ENCODE data around the gene PTOV1.

The PTOV1 gene

DNA sequence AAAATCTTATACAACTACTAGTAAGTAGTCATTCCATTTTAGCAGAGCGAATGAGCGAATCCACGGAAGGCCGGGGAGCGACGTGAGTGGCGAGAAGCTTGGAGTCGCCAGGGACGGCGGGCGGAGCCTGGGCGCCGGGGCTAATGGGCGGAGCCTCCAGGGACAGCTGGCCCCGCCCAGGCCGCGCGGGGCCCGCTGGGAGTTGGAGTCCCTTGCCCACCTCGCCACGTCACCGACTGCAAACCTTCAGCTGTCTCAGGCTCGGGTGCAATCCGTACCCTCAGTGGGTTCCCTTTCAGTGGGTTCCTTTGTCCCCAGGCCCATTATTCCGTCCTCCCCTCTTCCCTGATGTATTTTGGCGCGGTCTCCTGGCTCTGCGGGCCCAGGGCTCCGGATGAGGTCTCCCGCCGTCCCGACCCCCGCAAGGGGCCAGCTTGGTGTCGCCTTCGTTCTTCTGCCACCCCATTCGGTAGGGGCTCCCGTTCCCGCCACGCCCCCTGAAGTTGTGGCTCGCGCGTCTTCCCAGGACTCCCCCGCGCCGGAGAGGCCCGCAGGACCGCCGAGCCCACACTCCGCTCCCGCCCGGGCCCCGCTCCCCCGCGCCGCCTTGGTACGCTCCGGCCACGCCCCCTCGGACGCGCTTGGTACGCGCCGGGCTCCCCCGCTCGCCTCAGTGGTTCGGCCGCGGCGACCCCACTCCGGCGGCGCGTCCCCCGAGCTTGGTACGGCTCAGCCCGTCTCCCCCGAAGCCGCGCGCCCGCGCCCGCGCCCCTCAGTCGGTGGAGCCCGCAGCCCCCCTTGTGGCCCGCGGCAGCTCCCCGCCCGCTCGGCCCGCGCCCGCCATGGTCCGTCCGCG lies at the start of gene PTOV1:
Gene PTOV1, plus strand, starts transcription at position 673 of the 856 bp plus-strand sequence.
- Histone ChIP-seq H3K9me3 (ENCODE audit: control insufficient read depth in 5 of 5, low read length in 5 of 5) (peaks cover 0 to 7% (median 3%) of the 10 kb centered on the region in 5 donors), H3K36me3 (ENCODE audit: control insufficient read depth in 5 of 5, insufficient read depth in 5 of 5, low read length in 5 of 5) (peaks cover 0 to 18% (median 12%) of the 10 kb centered on the region in 5 donors), H3K27me3 (ENCODE audit: control insufficient read depth in 5 of 5, insufficient read depth in 4 of 5, low read length in 5 of 5) (no peaks in the 10 kb centered on the region), H3K4me3 (ENCODE audit: low read depth in 1 of 5, low read length in 5 of 5) (peak within 1 kb of the TSS; percentile 73 to 95 (median 84)), H3K9ac (ENCODE audit: low read length in 5 of 5) (peak within 1 kb of the TSS; percentile 68 to 99 (median 91)), H3K27ac (ENCODE audit: low read depth, low read length) (peak within 1 kb of the TSS; percentile 98), H3K4me1 (ENCODE audit: control insufficient read depth in 5 of 5, insufficient read depth in 5 of 5, low read length in 5 of 5) (peaks cover 6 to 38% (median 27%) of the 10 kb centered on the region in 5 donors)

DNA sequence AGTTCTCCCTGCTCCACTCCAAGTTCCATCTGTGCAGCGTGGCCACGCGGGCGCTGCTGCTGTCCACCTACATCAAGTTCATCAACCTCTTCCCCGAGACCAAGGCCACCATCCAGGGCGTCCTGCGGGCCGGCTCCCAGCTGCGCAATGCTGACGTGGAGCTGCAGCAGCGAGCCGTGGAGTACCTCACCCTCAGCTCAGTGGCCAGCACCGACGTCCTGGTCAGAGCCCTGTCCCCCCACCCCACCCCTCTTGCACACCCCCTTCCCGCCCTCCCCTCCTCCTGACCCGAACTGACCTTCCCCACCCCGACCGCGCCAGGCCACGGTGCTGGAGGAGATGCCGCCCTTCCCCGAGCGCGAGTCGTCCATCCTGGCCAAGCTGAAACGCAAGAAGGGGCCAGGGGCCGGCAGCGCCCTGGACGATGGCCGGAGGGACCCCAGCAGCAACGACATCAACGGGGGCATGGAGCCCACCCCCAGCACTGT lies 49.5 kb upstream of the PTOV1 start:
- Histone ChIP-seq H3K4me1 (ENCODE audit: control insufficient read depth in 5 of 5, insufficient read depth in 5 of 5, low read length in 5 of 5) (peaks cover 0 to 19% (median 10%) of the 10 kb centered on the region in 5 donors), H3K27me3 (ENCODE audit: control insufficient read depth in 5 of 5, insufficient read depth in 4 of 5, low read length in 5 of 5) (no peaks in the 10 kb centered on the region), H3K9ac (ENCODE audit: low read length in 5 of 5) (no peak overlapping the region), H3K27ac (ENCODE audit: low read depth, low read length) (no peak overlapping the region), H3K4me3 (ENCODE audit: low read depth in 1 of 5, low read length in 5 of 5) (peak overlapping the region in 4 of 5 donors; percentile 54 to 66 (median 60)), H3K36me3 (ENCODE audit: control insufficient read depth in 5 of 5, insufficient read depth in 5 of 5, low read length in 5 of 5) (peaks cover 0 to 91% (median 75%) of the 10 kb centered on the region in 5 donors), H3K9me3 (ENCODE audit: control insufficient read depth in 5 of 5, low read length in 5 of 5) (no peaks in the 10 kb centered on the region)

DNA sequence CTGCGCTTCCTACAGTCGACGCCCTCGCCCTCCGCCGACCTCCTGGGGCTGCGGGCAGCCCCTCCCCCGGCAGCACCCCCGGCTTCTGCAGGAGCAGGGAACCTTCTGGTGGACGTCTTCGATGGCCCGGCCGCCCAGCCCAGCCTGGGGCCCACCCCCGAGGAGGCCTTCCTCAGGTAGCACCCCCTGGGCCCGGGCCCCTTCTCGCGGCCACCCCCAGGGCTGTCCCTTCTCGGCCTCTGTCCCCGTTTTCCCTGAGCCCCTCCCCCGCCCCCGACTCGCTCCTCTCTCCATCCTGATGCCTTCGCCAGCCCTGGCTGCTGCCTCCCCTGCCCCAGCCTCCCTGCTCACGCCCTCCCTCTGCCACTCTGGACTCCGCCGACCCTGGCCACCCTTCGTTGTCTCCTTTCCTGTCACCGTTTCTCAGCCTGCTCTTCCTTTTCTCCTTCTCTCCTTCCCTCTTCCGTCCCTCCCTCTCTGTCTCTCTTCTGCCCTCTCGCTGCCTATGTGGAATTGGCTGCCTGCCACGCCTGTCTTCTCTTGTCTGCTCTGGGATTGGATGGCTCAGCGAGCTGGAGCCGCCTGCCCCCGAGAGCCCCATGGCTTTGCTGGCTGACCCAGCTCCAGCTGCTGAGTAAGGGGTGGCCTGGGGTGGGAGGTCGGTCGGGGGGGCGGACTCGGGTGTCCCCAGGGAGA lies 48.8 kb upstream of the PTOV1 start:
- H3K9me3 ChIP-seq (ENCODE audit: control insufficient read depth in 5 of 5, low read length in 5 of 5), result no peaks in the 10 kb centered on the region
- no peak overlapping the region for H3K9ac ChIP-seq (ENCODE audit: low read length in 5 of 5)
- peaks cover 0 to 89% (median 70%) of the 10 kb centered on the region in 5 donors for H3K36me3 ChIP-seq (ENCODE audit: control insufficient read depth in 5 of 5, insufficient read depth in 5 of 5, low read length in 5 of 5)
- H3K27ac ChIP-seq (ENCODE audit: low read depth, low read length), result no peak overlapping the region
- H3K4me3 ChIP-seq (ENCODE audit: low read depth in 1 of 5, low read length in 5 of 5), result peak overlapping the region in 4 of 5 donors; percentile 54 to 66 (median 60)
- H3K4me1 ChIP-seq (ENCODE audit: control insufficient read depth in 5 of 5, insufficient read depth in 5 of 5, low read length in 5 of 5), result peaks cover 0 to 19% (median 10%) of the 10 kb centered on the region in 5 donors
- H3K27me3 ChIP-seq (ENCODE audit: control insufficient read depth in 5 of 5, insufficient read depth in 4 of 5, low read length in 5 of 5), result no peaks in the 10 kb centered on the region

DNA sequence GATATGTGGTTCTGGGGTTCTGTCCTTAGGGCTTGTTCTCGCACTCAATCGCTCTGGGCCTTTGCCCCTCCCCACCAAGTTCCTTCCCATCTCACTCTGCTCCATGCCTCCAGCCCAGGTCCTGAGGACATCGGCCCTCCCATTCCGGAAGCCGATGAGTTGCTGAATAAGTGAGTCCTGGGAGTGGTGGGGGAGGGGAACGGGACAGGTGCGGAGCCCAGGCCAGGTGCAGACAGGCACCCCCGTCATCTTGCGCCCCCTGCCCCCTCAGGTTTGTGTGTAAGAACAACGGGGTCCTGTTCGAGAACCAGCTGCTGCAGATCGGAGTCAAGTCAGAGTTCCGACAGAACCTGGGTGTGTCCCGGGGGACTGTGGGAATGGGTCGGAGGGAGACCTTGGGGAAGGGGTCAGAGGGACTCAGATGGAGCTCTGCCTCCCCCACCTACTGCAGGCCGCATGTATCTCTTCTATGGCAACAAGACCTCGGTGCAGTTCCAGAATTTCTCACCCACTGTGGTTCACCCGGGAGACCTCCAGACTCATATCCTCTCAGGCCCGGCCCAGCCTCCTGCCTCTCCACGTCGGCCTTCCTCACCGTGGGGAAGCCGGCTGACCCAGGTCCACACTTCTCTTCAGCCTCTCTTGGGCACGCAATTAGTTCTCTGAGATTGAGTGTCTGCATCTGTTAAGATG lies 48.0 kb upstream of the PTOV1 start:
- Histone ChIP-seq H3K27ac (ENCODE audit: low read depth, low read length) (no peak overlapping the region), H3K4me3 (ENCODE audit: low read depth in 1 of 5, low read length in 5 of 5) (peak overlapping the region in 2 of 5 donors; percentile 42 to 55), H3K9ac (ENCODE audit: low read length in 5 of 5) (no peak overlapping the region), H3K4me1 (ENCODE audit: control insufficient read depth in 5 of 5, insufficient read depth in 5 of 5, low read length in 5 of 5) (peaks cover 0 to 27% (median 12%) of the 10 kb centered on the region in 5 donors), H3K9me3 (ENCODE audit: control insufficient read depth in 5 of 5, low read length in 5 of 5) (no peaks in the 10 kb centered on the region), H3K36me3 (ENCODE audit: control insufficient read depth in 5 of 5, insufficient read depth in 5 of 5, low read length in 5 of 5) (peaks cover 0 to 91% (median 69%) of the 10 kb centered on the region in 5 donors), H3K27me3 (ENCODE audit: control insufficient read depth in 5 of 5, insufficient read depth in 4 of 5, low read length in 5 of 5) (no peaks in the 10 kb centered on the region)

DNA sequence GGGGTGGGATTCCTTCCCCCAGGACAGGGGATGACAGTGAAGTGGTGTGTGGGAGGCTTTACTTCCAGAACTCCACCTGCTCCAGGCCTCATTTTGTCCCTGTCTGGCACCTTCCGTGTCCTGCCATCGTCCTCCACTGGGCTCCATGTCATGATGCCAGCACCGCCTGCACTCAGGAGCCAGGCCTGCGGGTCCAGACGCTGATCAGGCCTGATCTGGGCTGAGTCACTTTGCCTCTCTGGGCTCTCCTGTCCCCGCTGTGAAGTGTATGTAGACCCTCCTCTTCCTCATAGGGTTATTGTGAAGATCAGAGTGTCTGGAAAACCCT lies 47.5 kb upstream of the PTOV1 start:
- peaks cover 0 to 88% (median 64%) of the 10 kb centered on the region in 5 donors for H3K36me3 ChIP-seq (ENCODE audit: control insufficient read depth in 5 of 5, insufficient read depth in 5 of 5, low read length in 5 of 5)
- no peaks in the 10 kb centered on the region for H3K9me3 ChIP-seq (ENCODE audit: control insufficient read depth in 5 of 5, low read length in 5 of 5)
- no peak overlapping the region for H3K9ac ChIP-seq (ENCODE audit: low read length in 5 of 5)
- no peak overlapping the region for H3K27ac ChIP-seq (ENCODE audit: low read depth, low read length)
- peaks cover 0 to 32% (median 17%) of the 10 kb centered on the region in 5 donors for H3K4me1 ChIP-seq (ENCODE audit: control insufficient read depth in 5 of 5, insufficient read depth in 5 of 5, low read length in 5 of 5)
- no peak overlapping the region for H3K4me3 ChIP-seq (ENCODE audit: low read depth in 1 of 5, low read length in 5 of 5)
- H3K27me3 ChIP-seq (ENCODE audit: control insufficient read depth in 5 of 5, insufficient read depth in 4 of 5, low read length in 5 of 5), result no peaks in the 10 kb centered on the region

DNA sequence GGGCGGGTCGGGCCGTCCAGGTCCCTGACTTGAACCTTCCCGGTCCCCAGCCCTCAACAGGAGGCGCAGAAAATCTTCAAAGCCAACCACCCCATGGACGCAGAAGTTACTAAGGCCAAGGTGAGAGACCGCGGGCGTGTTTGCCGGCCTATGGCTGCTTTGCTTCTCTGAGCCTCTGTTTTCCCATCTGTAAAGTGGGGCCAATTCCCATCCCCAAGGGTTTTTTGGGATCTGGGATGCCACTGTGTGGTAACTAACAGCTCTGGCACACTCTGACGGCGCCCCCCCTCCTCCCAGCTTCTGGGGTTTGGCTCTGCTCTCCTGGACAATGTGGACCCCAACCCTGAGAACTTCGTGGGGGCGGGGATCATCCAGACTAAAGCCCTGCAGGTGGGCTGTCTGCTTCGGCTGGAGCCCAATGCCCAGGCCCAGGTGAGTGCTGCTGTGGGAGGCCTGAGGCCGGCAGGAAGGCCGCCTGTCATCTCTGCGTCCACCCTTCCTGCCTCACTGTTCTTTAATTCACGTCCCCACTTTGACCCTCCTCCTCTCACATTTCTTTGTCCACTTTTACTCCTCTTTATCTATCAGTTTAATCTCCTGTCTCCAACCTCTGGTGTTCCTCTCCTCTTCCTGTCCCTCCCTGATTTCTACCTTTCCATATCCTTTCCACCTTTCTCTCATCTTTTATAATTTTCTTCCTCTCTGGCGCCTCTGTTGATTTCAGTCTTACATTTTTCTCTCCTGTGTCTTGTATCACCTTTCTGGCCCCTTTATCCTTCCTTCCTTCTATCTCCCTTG lies 44.9 kb upstream of the PTOV1 start:
- Histone ChIP-seq H3K9me3 (ENCODE audit: control insufficient read depth in 5 of 5, low read length in 5 of 5) (no peaks in the 10 kb centered on the region), H3K27me3 (ENCODE audit: control insufficient read depth in 5 of 5, insufficient read depth in 4 of 5, low read length in 5 of 5) (no peaks in the 10 kb centered on the region), H3K9ac (ENCODE audit: low read length in 5 of 5) (no peak overlapping the region), H3K4me1 (ENCODE audit: control insufficient read depth in 5 of 5, insufficient read depth in 5 of 5, low read length in 5 of 5) (peaks cover 6 to 48% (median 31%) of the 10 kb centered on the region in 5 donors), H3K4me3 (ENCODE audit: low read depth in 1 of 5, low read length in 5 of 5) (no peak overlapping the region), H3K27ac (ENCODE audit: low read depth, low read length) (no peak overlapping the region), H3K36me3 (ENCODE audit: control insufficient read depth in 5 of 5, insufficient read depth in 5 of 5, low read length in 5 of 5) (peaks cover 0 to 63% (median 39%) of the 10 kb centered on the region in 5 donors)

DNA sequence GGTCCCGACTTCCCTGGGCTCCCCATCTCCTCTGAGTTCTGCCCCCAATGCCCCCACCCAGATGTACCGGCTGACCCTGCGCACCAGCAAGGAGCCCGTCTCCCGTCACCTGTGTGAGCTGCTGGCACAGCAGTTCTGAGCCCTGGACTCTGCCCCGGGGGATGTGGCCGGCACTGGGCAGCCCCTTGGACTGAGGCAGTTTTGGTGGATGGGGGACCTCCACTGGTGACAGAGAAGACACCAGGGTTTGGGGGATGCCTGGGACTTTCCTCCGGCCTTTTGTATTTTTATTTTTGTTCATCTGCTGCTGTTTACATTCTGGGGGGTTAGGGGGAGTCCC lies 44.4 kb upstream of the PTOV1 start:
- peaks cover 6 to 44% (median 31%) of the 10 kb centered on the region in 5 donors for H3K4me1 ChIP-seq (ENCODE audit: control insufficient read depth in 5 of 5, insufficient read depth in 5 of 5, low read length in 5 of 5)
- no peaks in the 10 kb centered on the region for H3K9me3 ChIP-seq (ENCODE audit: control insufficient read depth in 5 of 5, low read length in 5 of 5)
- peaks cover 0 to 59% (median 35%) of the 10 kb centered on the region in 5 donors for H3K36me3 ChIP-seq (ENCODE audit: control insufficient read depth in 5 of 5, insufficient read depth in 5 of 5, low read length in 5 of 5)
- H3K4me3 ChIP-seq (ENCODE audit: low read depth in 1 of 5, low read length in 5 of 5), result no peak overlapping the region
- no peak overlapping the region for H3K9ac ChIP-seq (ENCODE audit: low read length in 5 of 5)
- no peaks in the 10 kb centered on the region for H3K27me3 ChIP-seq (ENCODE audit: control insufficient read depth in 5 of 5, insufficient read depth in 4 of 5, low read length in 5 of 5)
- no peak overlapping the region for H3K27ac ChIP-seq (ENCODE audit: low read depth, low read length)

DNA sequence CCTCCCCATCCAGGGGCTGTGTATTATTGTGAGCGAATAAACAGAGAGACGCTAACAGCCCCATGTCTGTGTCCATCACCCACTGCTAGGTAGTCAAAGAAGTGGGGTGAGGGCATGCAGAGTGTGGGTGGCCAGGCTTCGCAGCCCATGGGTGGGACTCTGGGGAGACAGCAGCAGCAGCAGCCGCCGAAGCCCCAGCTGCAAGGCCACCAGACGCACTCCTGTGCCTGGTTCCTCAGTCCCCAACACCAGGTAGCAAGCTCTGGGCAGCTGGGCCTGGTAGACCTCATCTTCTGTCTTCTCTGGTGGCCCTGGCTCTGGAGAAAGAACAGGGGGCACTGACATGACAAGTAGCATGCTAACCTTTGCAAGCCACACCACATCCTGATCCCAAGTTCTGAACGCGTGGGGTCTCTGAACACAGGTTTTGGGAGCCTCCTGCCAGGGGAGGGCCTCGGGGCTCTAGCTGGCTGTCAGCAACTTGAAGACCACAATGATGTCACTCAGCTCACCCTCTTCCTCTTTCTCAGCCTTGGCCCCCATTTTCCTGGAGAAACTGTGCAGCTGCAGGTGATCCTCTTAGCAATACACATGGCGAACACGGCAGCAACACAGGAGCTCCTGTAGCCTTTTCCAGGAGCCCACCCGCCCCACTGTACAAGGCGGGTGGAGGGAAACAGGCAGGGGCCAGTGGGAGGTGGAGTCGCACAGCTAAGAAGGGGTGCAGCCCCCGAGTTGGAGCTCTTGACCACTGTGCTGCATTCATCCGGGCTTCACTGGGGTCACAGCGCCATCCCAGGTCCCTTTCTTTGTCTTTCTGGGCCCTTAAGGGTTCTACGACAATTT lies 43.7 kb upstream of the PTOV1 start:
- Histone ChIP-seq H3K9ac (ENCODE audit: low read length in 5 of 5) (no peak overlapping the region), H3K27ac (ENCODE audit: low read depth, low read length) (no peak overlapping the region), H3K4me3 (ENCODE audit: low read depth in 1 of 5, low read length in 5 of 5) (no peak overlapping the region), H3K9me3 (ENCODE audit: control insufficient read depth in 5 of 5, low read length in 5 of 5) (no peaks in the 10 kb centered on the region), H3K4me1 (ENCODE audit: control insufficient read depth in 5 of 5, insufficient read depth in 5 of 5, low read length in 5 of 5) (peaks cover 6 to 40% (median 29%) of the 10 kb centered on the region in 5 donors), H3K27me3 (ENCODE audit: control insufficient read depth in 5 of 5, insufficient read depth in 4 of 5, low read length in 5 of 5) (no peaks in the 10 kb centered on the region), H3K36me3 (ENCODE audit: control insufficient read depth in 5 of 5, insufficient read depth in 5 of 5, low read length in 5 of 5) (peaks cover 0 to 52% (median 33%) of the 10 kb centered on the region in 5 donors)
